OCI-LY7 (cell line): ENCODE data around the gene PSG5. TPM values are rescaled to one million over a fixed set of nuclear protein-coding genes. Genes with fewer than 3 reads are reported as not detected.

ENCODE experiments used
- total RNA-seq, 2 experiments: library from RNA; depleted of rRNA in 1 of 2; stranded (reverse); fragments of >200 nt in 1 of 2; shearing (Covaris generic) in 1 of 2; gene quantifications; 2 replicates each; pipeline ENCODE4 v1.2.3, GENCODE V29; 2014 to 2022

Gene PSG5
- total RNA-seq, 2 experiments from 2014 or later, result not detected

Other genes starting within 250 kb of the PSG5 start
- not detected in 2 replicates for gene PSG7, start 249.3 kb downstream of the PSG5 start, total RNA-seq (2014; rRNA removed; shearing (Covaris generic))
- not detected in 2 replicates for gene PSG7, start 249.3 kb downstream of the PSG5 start, total RNA-seq (2022)
- gene PSG11, start 160.1 kb downstream of the PSG5 start, total RNA-seq (2014; rRNA removed; shearing (Covaris generic)), result not detected in 2 replicates
- gene PSG11, start 160.1 kb downstream of the PSG5 start, total RNA-seq (2022), result not detected in 2 replicates
- not detected in 2 replicates for gene PSG2, start 103.8 kb downstream of the PSG5 start, total RNA-seq (2014; rRNA removed; shearing (Covaris generic))
- gene PSG2, start 103.8 kb downstream of the PSG5 start, total RNA-seq (2022), result not detected in 2 replicates
- not detected in 2 replicates for gene PSG4, start 19.1 kb upstream of the PSG5 start, total RNA-seq (2014; rRNA removed; shearing (Covaris generic))
- gene PSG4, start 19.1 kb upstream of the PSG5 start, total RNA-seq (2022), result not detected in 2 replicates
- gene PSG9, start 83.0 kb upstream of the PSG5 start, total RNA-seq (2014; rRNA removed; shearing (Covaris generic)), result not detected in 2 replicates
- not detected in 2 replicates for gene PSG9, start 83.0 kb upstream of the PSG5 start, total RNA-seq (2022)
- not detected in 2 replicates for gene CD177, start 167.2 kb upstream of the PSG5 start, total RNA-seq (2014; rRNA removed; shearing (Covaris generic))
- not detected in 2 replicates for gene CD177, start 167.2 kb upstream of the PSG5 start, total RNA-seq (2022)
- gene TEX101, start 228.4 kb upstream of the PSG5 start, total RNA-seq (2014; rRNA removed; shearing (Covaris generic)), result not detected in 2 replicates
- gene TEX101, start 228.4 kb upstream of the PSG5 start, total RNA-seq (2022), result not detected in 2 replicates